Measurements from ENCODE around the gene SLAMF9.
A peak's percentile ranks its signal among the peaks of the same experiment; 100 is the strongest.
"Not testable (repeated sequence)": the region's sequence is repeated elsewhere in the genome, so short reads cannot be mapped to it uniquely, and the experiment has no call there.

SLAMF9 gene

GRCh38 chr1:159906960-159907359 lies 47.1 kb downstream of the SLAMF9 start:
- TF ChIP-seq JUND (IDR thresholded peaks at IDR 0.05; ENCODE audit: low read depth), result no peak
- peak in 1 of 2 experiments; percentile 53 for DNase-seq (ENCODE audit: low read depth in 1 of 2, low spot score in 1 of 2)
- in situ Hi-C loops (cut with HindIII; ENCODE audit: low pct_unique_long_range_greater_than_20kb, low sequenced_read_pairs), result no loop called here

GRCh38 chr1:159904036-159904435 lies 50.0 kb downstream of the SLAMF9 start:
- in situ Hi-C loops (cut with HindIII; ENCODE audit: low pct_unique_long_range_greater_than_20kb, low sequenced_read_pairs); DNase-seq (ENCODE audit: low read depth in 1 of 2, low spot score in 1 of 2): not testable (repeated sequence)

GRCh38 chr1:159902541-159902940 lies 51.5 kb downstream of the SLAMF9 start:
- in situ Hi-C loops (cut with HindIII; ENCODE audit: low pct_unique_long_range_greater_than_20kb, low sequenced_read_pairs), result no loop called here
- DNase-seq (ENCODE audit: low read depth in 1 of 2, low spot score in 1 of 2), result no peak
- TF ChIP-seq JUND (IDR thresholded peaks at IDR 0.05; ENCODE audit: low read depth), result no peak

Data from T47D (cell line).